Measurements from ENCODE around the gene WDR17. TPM values are rescaled to one million over a fixed set of nuclear protein-coding genes. Genes with fewer than 3 reads are reported as not detected.

The WDR17 gene
- total RNA-seq, 4 donors from 2014 or later: 0.13 to 0.58 (median 0.32) TPM; not detected in 1

GRCh38 chr4:176063718-176064117, 1.9 kb upstream of the WDR17 start:
- WGBS, 2 donors: 87 to 90% methylated on average over 20 of the region's 20 CpGs
- intact Hi-C loops (cut with DNase I; ENCODE audit: low total_unique reads): no loop called here
- no peak overlapping the region for H3K4me3 ChIP-seq (ENCODE audit: low read depth, poor library complexity, severe bottlenecking)
- TF ChIP-seq CTCF (IDR thresholded peaks at IDR 0.05) (no peak), POLR2A (IDR thresholded peaks at IDR 0.05) (no peak)
- DNase-seq (ENCODE audit: low spot score in 2 of 2): no peak

- WGBS, 2 donors: 94 to 95% methylated on average over 2 of the region's 2 CpGs
- intact Hi-C loops (cut with DNase I; ENCODE audit: low total_unique reads): no loop called here
- H3K4me3 ChIP-seq (ENCODE audit: low read depth, poor library complexity, severe bottlenecking): no peak overlapping the region
- TF ChIP-seq CTCF (IDR thresholded peaks at IDR 0.05) (no peak), POLR2A (IDR thresholded peaks at IDR 0.05) (no peak)
- DNase-seq (ENCODE audit: low spot score in 2 of 2): no peak
These were observed 1.1 kb upstream of the WDR17 start for GRCh38 chr4:176064539-176064938.

GRCh38 chr4:176066757-176067156, 1.1 kb downstream of the WDR17 start:
- no peak for DNase-seq (ENCODE audit: low spot score in 2 of 2)
- WGBS, 2 donors: 76% methylated on average over 6 of the region's 6 CpGs
- no peak for TF ChIP-seq POLR2A (IDR thresholded peaks at IDR 0.05)
- no peak for TF ChIP-seq CTCF (IDR thresholded peaks at IDR 0.05)
- intact Hi-C loops (cut with DNase I; ENCODE audit: low total_unique reads): no loop called here
- H3K4me3 ChIP-seq (ENCODE audit: low read depth, poor library complexity, severe bottlenecking): no peak overlapping the region

- intact Hi-C loops (cut with DNase I; ENCODE audit: low total_unique reads): no loop called here
- no peak for TF ChIP-seq POLR2A (IDR thresholded peaks at IDR 0.05)
- TF ChIP-seq CTCF (IDR thresholded peaks at IDR 0.05): no peak
- no peak for DNase-seq (ENCODE audit: low spot score in 2 of 2)
- no peak overlapping the region for H3K4me3 ChIP-seq (ENCODE audit: low read depth, poor library complexity, severe bottlenecking)
These were observed 11.9 kb downstream of the WDR17 start for GRCh38 chr4:176077561-176077960.

GRCh38 chr4:176084769-176085168, 19.1 kb downstream of the WDR17 start:
- DNase-seq (ENCODE audit: low spot score in 2 of 2): no peak
- 71 to 83% methylated on average over 2 of the region's 2 CpGs for WGBS, 2 donors
- intact Hi-C loops (cut with DNase I; ENCODE audit: low total_unique reads): no loop called here
- no peak for TF ChIP-seq POLR2A (IDR thresholded peaks at IDR 0.05)
- TF ChIP-seq CTCF (IDR thresholded peaks at IDR 0.05): no peak
- H3K4me3 ChIP-seq (ENCODE audit: low read depth, poor library complexity, severe bottlenecking): no peak overlapping the region

GRCh38 chr4:176090115-176090514, 24.5 kb downstream of the WDR17 start:
- WGBS, 2 donors: 69 to 82% methylated on average over 2 of the region's 2 CpGs
- intact Hi-C loops (cut with DNase I; ENCODE audit: low total_unique reads): no loop called here
- TF ChIP-seq POLR2A (IDR thresholded peaks at IDR 0.05) (no peak), CTCF (IDR thresholded peaks at IDR 0.05) (no peak)
- DNase-seq (ENCODE audit: low spot score in 2 of 2): no peak
- H3K4me3 ChIP-seq (ENCODE audit: low read depth, poor library complexity, severe bottlenecking): no peak overlapping the region
